ENCODE data around the gene MASP2.

- TF ChIP-seq CTCF (IDR thresholded peaks at IDR 0.05; ENCODE audit: low read depth, low read length) (no peak), POLR2A (IDR thresholded peaks at IDR 0.05; ENCODE audit: extremely low read depth, insufficient read length) (no peak), MAX (IDR thresholded peaks at IDR 0.05; ENCODE audit: low read depth, low read length) (no peak)
Observed at GRCh38 chr1:11030865-11031264, 16.2 kb downstream of the MASP2 start.
